OCI-LY3 (cell line): Measurements from ENCODE around the gene NOC4L.

Source experiments
- EZH2phosphoT487 ChIP-seq: fragments of 200-600 bp; shearing (Covaris generic); IDR thresholded peaks from 2 replicates; pipeline ENCODE4 v1.6.1; 2018; ENCODE audit warnings: antibody characterized with exemption, mixed run types, low read depth
- TF ChIP-seq, protein P1 (sequence below): fragments of 200-600, 300-600 bp; sonication (generic); IDR thresholded peaks from 2 replicates; pipeline ENCODE4 v1.5.1; 2014; ENCODE audit warnings: antibody characterized with exemption, low read length, low read depth

DNA sequence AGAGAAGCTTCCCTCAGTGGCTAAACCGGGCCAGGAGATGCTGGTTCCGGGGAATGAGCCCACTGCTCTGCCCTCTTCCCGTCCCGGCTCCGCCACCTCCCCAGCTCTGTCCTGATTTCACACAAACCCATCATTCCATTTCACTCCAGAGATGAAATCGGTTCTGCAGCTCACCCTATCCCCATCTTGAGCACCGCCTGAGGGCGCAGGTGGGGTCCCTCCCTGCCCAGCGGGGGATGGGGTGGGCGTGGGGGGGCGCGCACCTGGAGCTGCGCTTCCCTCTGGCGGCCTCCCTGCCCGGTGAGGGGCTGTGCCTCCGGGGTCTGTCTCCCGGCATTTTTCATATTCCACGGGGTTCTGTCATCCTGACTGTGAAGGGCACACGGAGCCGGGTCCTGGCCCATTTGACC is 44.7 kb downstream of the NOC4L start:
- TF ChIP-seq, protein P1, sequence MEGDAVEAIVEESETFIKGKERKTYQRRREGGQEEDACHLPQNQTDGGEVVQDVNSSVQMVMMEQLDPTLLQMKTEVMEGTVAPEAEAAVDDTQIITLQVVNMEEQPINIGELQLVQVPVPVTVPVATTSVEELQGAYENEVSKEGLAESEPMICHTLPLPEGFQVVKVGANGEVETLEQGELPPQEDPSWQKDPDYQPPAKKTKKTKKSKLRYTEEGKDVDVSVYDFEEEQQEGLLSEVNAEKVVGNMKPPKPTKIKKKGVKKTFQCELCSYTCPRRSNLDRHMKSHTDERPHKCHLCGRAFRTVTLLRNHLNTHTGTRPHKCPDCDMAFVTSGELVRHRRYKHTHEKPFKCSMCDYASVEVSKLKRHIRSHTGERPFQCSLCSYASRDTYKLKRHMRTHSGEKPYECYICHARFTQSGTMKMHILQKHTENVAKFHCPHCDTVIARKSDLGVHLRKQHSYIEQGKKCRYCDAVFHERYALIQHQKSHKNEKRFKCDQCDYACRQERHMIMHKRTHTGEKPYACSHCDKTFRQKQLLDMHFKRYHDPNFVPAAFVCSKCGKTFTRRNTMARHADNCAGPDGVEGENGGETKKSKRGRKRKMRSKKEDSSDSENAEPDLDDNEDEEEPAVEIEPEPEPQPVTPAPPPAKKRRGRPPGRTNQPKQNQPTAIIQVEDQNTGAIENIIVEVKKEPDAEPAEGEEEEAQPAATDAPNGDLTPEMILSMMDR, result no peak
- TF ChIP-seq EZH2phosphoT487, result no peak
